Stimulated activated CD4-positive, alpha-beta T cell treated with anti-CD3 and anti-CD28 coated beads, Interleukin-2, amount 100 ng/mL, for 24 hours (primary cell): ENCODE results near the gene LYST.

Source experiments
- DNase-seq, 2 donors: peaks; one replicate each; pipeline ENCODE4 v3.0.0-alpha.2; 2020

The LYST gene

GRCh38 chr1:235703506-235703905 lies 163.2 kb downstream of the LYST start:
- no peak for DNase-seq

GRCh38 chr1:235702412-235702811 lies 164.3 kb downstream of the LYST start:
- no peak for DNase-seq

- no peak for DNase-seq
These were observed 169.2 kb downstream of the LYST start for GRCh38 chr1:235697508-235697907.

GRCh38 chr1:235689356-235689755 lies 177.3 kb downstream of the LYST start:
- no peak for DNase-seq

- DNase-seq = no peak
These were observed 178.6 kb downstream of the LYST start for GRCh38 chr1:235688096-235688495.

- no peak for DNase-seq
These were observed 183.1 kb downstream of the LYST start for GRCh38 chr1:235683653-235684052.

GRCh38 chr1:235682216-235682615 lies 184.5 kb downstream of the LYST start:
- DNase-seq = no peak

GRCh38 chr1:235679644-235680043 lies 187.1 kb downstream of the LYST start:
- DNase-seq = no peak

GRCh38 chr1:235679005-235679404 lies 187.7 kb downstream of the LYST start:
- DNase-seq = no peak

GRCh38 chr1:235675152-235675890 lies 191.4 kb downstream of the LYST start:
- DNase-seq = no peak

- DNase-seq = no peak
These were observed 192.7 kb downstream of the LYST start for GRCh38 chr1:235673981-235674380.

GRCh38 chr1:235671992-235672391 lies 194.7 kb downstream of the LYST start:
- DNase-seq = no peak

GRCh38 chr1:235670157-235670776 lies 196.4 kb downstream of the LYST start:
- DNase-seq = no peak

- no peak for DNase-seq
These were observed 197.4 kb downstream of the LYST start for GRCh38 chr1:235669277-235669676.

GRCh38 chr1:235663628-235664027 lies 203.1 kb downstream of the LYST start:
- DNase-seq = no peak

- DNase-seq = no peak
These were observed 205.1 kb downstream of the LYST start for GRCh38 chr1:235661568-235661967.

GRCh38 chr1:235659186-235659771 lies 207.4 kb downstream of the LYST start:
- DNase-seq = no peak

GRCh38 chr1:235657747-235658526 lies 208.8 kb downstream of the LYST start:
- DNase-seq = no peak

- DNase-seq = no peak
These were observed 209.4 kb downstream of the LYST start for GRCh38 chr1:235657269-235657668.

GRCh38 chr1:235652364-235652763 lies 214.3 kb downstream of the LYST start:
- no peak for DNase-seq

GRCh38 chr1:235651170-235651806 lies 215.4 kb downstream of the LYST start:
- DNase-seq = no peak

- peak in 1 of 2 donors; percentile 26 for DNase-seq
These were observed 216.2 kb downstream of the LYST start for GRCh38 chr1:235650341-235651169.
